ENCODE data around the gene LRMDA. TPM values are rescaled to one million over a fixed set of nuclear protein-coding genes. Genes with fewer than 3 reads are reported as not detected.

LRMDA gene
- total and polyA plus RNA-seq, 2 of the 8 experiments (the other 6 are each of a cell fraction or from before 2014, with no cell fraction given), result 0.86 to 2.8 TPM

GRCh38 chr10:75939541-75939940 is 508.1 kb downstream of the LRMDA start:
- DNase-seq (ENCODE audit: low read depth in 1 of 2, low spot score in 2 of 2) (no peak), FAIRE-seq (no peak)
- Histone ChIP-seq H4K20me1 (replicated peaks in 1 of 2; ENCODE audit: control insufficient read depth in 1 of 2, insufficient read depth in 2 of 2, low read length in 2 of 2) (no peaks in the 10 kb centered on the region), H2BK5ac (ENCODE audit: low read depth, low read length) (no peak overlapping the region), H4K5ac (ENCODE audit: insufficient read length, low read depth, low read length) (no peak overlapping the region), H2BK120ac (replicated peaks; ENCODE audit: low read depth, low read length) (no peak overlapping the region), H3K14ac (ENCODE audit: insufficient read length) (no peak overlapping the region), H2BK15ac (ENCODE audit: low read length) (no peak overlapping the region), H2BK20ac (ENCODE audit: low read length) (no peak overlapping the region), H4K91ac (replicated peaks; ENCODE audit: insufficient read length, low read length) (no peak overlapping the region), H3K4me2 (ENCODE audit: insufficient read depth in 1 of 2, low read depth in 2 of 2, low read length in 2 of 2) (no peak overlapping the region), H3K4me3 (ENCODE audit: extremely low read depth in 1 of 4, insufficient read depth in 2 of 4, low read depth in 3 of 4, low read length in 4 of 4) (no peak overlapping the region), H3K36me3 (ENCODE audit: control insufficient read depth in 2 of 4, insufficient read depth in 4 of 4, low read length in 3 of 4) (no peaks in the 10 kb centered on the region), H3K79me2 (ENCODE audit: control insufficient read depth in 1 of 2, insufficient read depth in 2 of 2, low read length in 2 of 2) (no peaks in the 10 kb centered on the region), H3K4ac (replicated peaks; ENCODE audit: insufficient read length, low read depth, low read length) (no peak overlapping the region), H3K79me1 (ENCODE audit: low read depth, low read length) (no peaks in the 10 kb centered on the region), H3K56ac (replicated peaks; ENCODE audit: insufficient read length, low read depth, low read length) (no peak overlapping the region), H3K4me1 (replicated peaks in 1 of 4; ENCODE audit: control insufficient read depth in 3 of 4, insufficient read depth in 4 of 4, low read length in 3 of 4) (no peaks in the 10 kb centered on the region), H3K23ac (ENCODE audit: insufficient read length) (no peak overlapping the region), H2AFZ (ENCODE audit: low read length) (no peak overlapping the region), H3K9me3 (ENCODE audit: insufficient read depth in 2 of 2, low read depth in 1 of 2, low read length in 1 of 2) (no peaks in the 10 kb centered on the region), H2BK12ac (ENCODE audit: low read depth, low read length) (no peak overlapping the region), H2AK5ac (ENCODE audit: low read depth, low read length) (no peak overlapping the region), H3K23me2 (ENCODE audit: low read depth, low read length) (no peaks in the 10 kb centered on the region), H4K8ac (ENCODE audit: extremely low read depth, insufficient read depth, low read length) (no peak overlapping the region), H3K18ac (ENCODE audit: extremely low read depth, low read length) (no peak overlapping the region), H3K9ac (replicated peaks in 1 of 4; ENCODE audit: extremely low read depth in 1 of 4, low read depth in 3 of 4, low read length in 3 of 4) (no peak overlapping the region), H3K27me3 (replicated peaks in 1 of 4; ENCODE audit: control insufficient read depth in 3 of 4, extremely low read depth in 1 of 4, insufficient read depth in 3 of 4, low read length in 3 of 4) (no peaks in the 10 kb centered on the region; a peak in 1 of 7 replicates), H3K27ac (ENCODE audit: low read depth, low read length) (no peak overlapping the region)
- ChIA-PET CTCF (ENCODE audit: partially characterized antibody) (no interaction called here), POLR2A (ENCODE audit: partially characterized antibody) (no interaction called here)
- TF ChIP-seq NRF1 (IDR thresholded peaks at IDR 0.05; ENCODE audit: low read depth, low read length) (no peak), NANOG (IDR thresholded peaks at IDR 0.05; ENCODE audit: insufficient read depth, low read depth, low read length, poor library complexity, severe bottlenecking) (no peak), KDM4A (IDR thresholded peaks at IDR 0.05; ENCODE audit: low read depth, low read length, severe bottlenecking) (no peak), TBP (IDR thresholded peaks at IDR 0.05; ENCODE audit: low read depth, low read length) (no peak), POU5F1 (IDR thresholded peaks at IDR 0.05; ENCODE audit: low read depth, low read length) (no peak), CTBP2 (IDR thresholded peaks at IDR 0.05; ENCODE audit: borderline replicate concordance, insufficient read depth, insufficient read length, low read length) (no peak)
- 87% methylated on average over 3 of the region's 3 CpGs; no CpG with 5 or more reads in 1 of the 2 experiments for WGBS, 2 experiments (ENCODE audit: extremely low coverage in 1 of 2, insufficient coverage in 1 of 2, insufficient read length in 1 of 2, insufficient replicate concordance in 2 of 2, low coverage in 1 of 2, low lambda C conversion rate in 2 of 2, missing lambda C conversion rate in 1 of 2)
